ENCODE data around the gene NAA25. TPM values are rescaled to one million over a fixed set of nuclear protein-coding genes. Genes with fewer than 3 reads are reported as not detected.

Gene NAA25
- total and polyA plus RNA-seq, 2 donors (not counting 1 experiment from before 2014, with no cell fraction given), result 5.9 to 40.8 TPM

- H3K4me1 ChIP-seq (ENCODE audit: control insufficient read depth in 2 of 2, insufficient read depth in 2 of 2, low read length in 2 of 2), result peaks cover 9 to 24% of the 10 kb centered on the region in 2 donors
- ChIA-PET POLR2A (no interaction called here), CTCF (no interaction called here)
- DNase-seq (no peak), ATAC-seq (ENCODE audit: low read depth) (no peak)
- no peak overlapping the region for H2AFZ ChIP-seq (ENCODE audit: insufficient read depth, low read depth, low read length, poor library complexity, severe bottlenecking)
- Mint-ChIP-seq H3K27ac (no peak overlapping the region), H3K4me3 (no peak overlapping the region), H3K9me3 (ENCODE audit: insufficient read depth) (no peaks in the 10 kb centered on the region), H3K27me3 (no peaks in the 10 kb centered on the region), H3K4me1 (peaks cover 24% of the 10 kb centered on the region)
- peak overlapping the region in 1 of 2 donors; percentile 39 for H3K27ac ChIP-seq (ENCODE audit: low read length in 2 of 2)
- intact Hi-C loops (cut with micrococcal nuclease), result no loop called here
- H4K20me1 ChIP-seq (ENCODE audit: control insufficient read depth, insufficient read depth, low read length, poor library complexity, severe bottlenecking), result no peaks in the 10 kb centered on the region
- H3K4me2 ChIP-seq (replicated peaks; ENCODE audit: low read depth, low read length, poor library complexity, severe bottlenecking), result no peak overlapping the region
- no peaks in the 10 kb centered on the region for H3K27me3 ChIP-seq (replicated peaks in 1 of 4; ENCODE audit: control extremely low read depth in 1 of 4, control insufficient read depth in 3 of 4, insufficient read depth in 4 of 4, low read length in 3 of 4)
- peaks cover 7% of the 10 kb centered on the region for H3K79me2 ChIP-seq (ENCODE audit: control insufficient read depth, insufficient read depth, low read length)
- H3K4me3 ChIP-seq (ENCODE audit: control extremely low read depth in 1 of 5, extremely low read depth in 1 of 5, insufficient read depth in 1 of 5, low read depth in 2 of 5, low read length in 4 of 5), result no peak overlapping the region
- 96% methylated on average over 2 of the region's 3 CpGs for WGBS (ENCODE audit: insufficient coverage)
- H3K9me3 ChIP-seq (ENCODE audit: control extremely low read depth in 1 of 3, control insufficient read depth in 2 of 3, insufficient read depth in 1 of 3, low read length in 2 of 3), result no peaks in the 10 kb centered on the region
- TF ChIP-seq EZH2 (IDR thresholded peaks at IDR 0.05; ENCODE audit: borderline replicate concordance, insufficient read depth, low read depth, low read length, poor library complexity, severe bottlenecking), result no peak
- H3K9ac ChIP-seq (ENCODE audit: low read length), result no peak overlapping the region
- H3K36me3 ChIP-seq (replicated peaks in 1 of 2; ENCODE audit: control extremely low read depth in 1 of 2, control insufficient read depth in 1 of 2, extremely low read depth in 1 of 2, insufficient read depth in 2 of 2, low read length in 1 of 2), result peaks cover 6 to 76% of the 10 kb centered on the region in 2 experiments
Measured at GRCh38 chr12:112148031-112148513, 39.5 kb upstream of the NAA25 start.

- Histone ChIP-seq H3K27me3 (replicated peaks in 1 of 4; ENCODE audit: control extremely low read depth in 1 of 4, control insufficient read depth in 3 of 4, insufficient read depth in 4 of 4, low read length in 3 of 4) (no peaks in the 10 kb centered on the region), H3K4me3 (ENCODE audit: control extremely low read depth in 1 of 5, extremely low read depth in 1 of 5, insufficient read depth in 1 of 5, low read depth in 2 of 5, low read length in 4 of 5) (no peak overlapping the region), H3K4me2 (replicated peaks; ENCODE audit: low read depth, low read length, poor library complexity, severe bottlenecking) (no peak overlapping the region), H3K36me3 (replicated peaks in 1 of 2; ENCODE audit: control extremely low read depth in 1 of 2, control insufficient read depth in 1 of 2, extremely low read depth in 1 of 2, insufficient read depth in 2 of 2, low read length in 1 of 2) (peaks cover 5 to 72% of the 10 kb centered on the region in 2 experiments), H2AFZ (ENCODE audit: insufficient read depth, low read depth, low read length, poor library complexity, severe bottlenecking) (no peak overlapping the region), H3K79me2 (ENCODE audit: control insufficient read depth, insufficient read depth, low read length) (peaks cover 7% of the 10 kb centered on the region), H3K4me1 (ENCODE audit: control insufficient read depth in 2 of 2, insufficient read depth in 2 of 2, low read length in 2 of 2) (peaks cover 9 to 24% of the 10 kb centered on the region in 2 donors), H4K20me1 (ENCODE audit: control insufficient read depth, insufficient read depth, low read length, poor library complexity, severe bottlenecking) (no peaks in the 10 kb centered on the region), H3K9ac (ENCODE audit: low read length) (no peak overlapping the region), H3K27ac (ENCODE audit: low read length in 2 of 2) (no peak overlapping the region), H3K9me3 (ENCODE audit: control extremely low read depth in 1 of 3, control insufficient read depth in 2 of 3, insufficient read depth in 1 of 3, low read length in 2 of 3) (no peaks in the 10 kb centered on the region)
- Mint-ChIP-seq H3K4me1 (peaks cover 24% of the 10 kb centered on the region), H3K9me3 (ENCODE audit: insufficient read depth) (no peaks in the 10 kb centered on the region), H3K27ac (no peak overlapping the region), H3K4me3 (no peak overlapping the region), H3K27me3 (no peaks in the 10 kb centered on the region)
- TF ChIP-seq EZH2 (IDR thresholded peaks at IDR 0.05; ENCODE audit: borderline replicate concordance, insufficient read depth, low read depth, low read length, poor library complexity, severe bottlenecking), result no peak
- no peak for TF ChIP-seq CTCF (IDR thresholded peaks at IDR 0.05)
- POLR2A ChIA-PET, result interaction anchor here (0.6 kb wide), 1 partner anchor 20 kb away, joined by 3 read pairs; no protein-coding TSS in a partner anchor
- DNase-seq, result no peak
- CTCF ChIA-PET, result interaction anchor here (0.6 kb wide), 1 partner anchor 37 kb away, joined by 3 read pairs; no protein-coding TSS in a partner anchor
- 67% methylated on average over 1 of the region's 1 CpG for WGBS (ENCODE audit: insufficient coverage)
- no peak for ATAC-seq (ENCODE audit: low read depth)
- intact Hi-C loops (cut with micrococcal nuclease), result no loop called here
Measured at GRCh38 chr12:112146123-112146522, 37.5 kb upstream of the NAA25 start.

Measured in B cell (primary cell).